Epithelial cell of esophagus (primary cell): ENCODE results near the gene UBE2L3.

ENCODE experiments used
- DNase-seq: peaks from one replicate; pipeline ENCODE4 v3.0.0; 2010; ENCODE audit warnings: low read depth
- H3K4me3 ChIP-seq: 2 replicates; pipeline ENCODE4 v1.5.1; 2011; ENCODE audit warnings: mild to moderate bottlenecking, low read length, control low read depth
- CTCF ChIP-seq: IDR thresholded peaks from 2 replicates; pipeline ENCODE4 v1.5.1; 2011; ENCODE audit warnings: low read depth, mild to moderate bottlenecking, low read length, control low read depth, inconsistent platforms; ENCODE audit not compliant: insufficient read depth; ENCODE audit errors: missing control alignments

Gene UBE2L3

GRCh38 chr22:21652547-21653545, 85.3 kb downstream of the UBE2L3 start:
- H3K4me3 ChIP-seq = peak overlapping the region; percentile 67
- TF ChIP-seq CTCF = no peak

GRCh38 chr22:21657020-21657359, 89.5 kb downstream of the UBE2L3 start:
- no peak for TF ChIP-seq CTCF
- H3K4me3 ChIP-seq = peak overlapping the region; percentile 13
- no peak for DNase-seq

More at GRCh38 chr22:21652547-21653545, 85.3 kb downstream of the UBE2L3 start:
- DNase-seq = no peak

GRCh38 chr22:21657360-21658032, 90.0 kb downstream of the UBE2L3 start:
- TF ChIP-seq CTCF = no peak
- peak overlapping the region; percentile 40 for H3K4me3 ChIP-seq
- DNase-seq = peak; percentile 55

GRCh38 chr22:21659864-21660525, 92.5 kb downstream of the UBE2L3 start:
- no peak overlapping the region for H3K4me3 ChIP-seq
- no peak for DNase-seq
- no peak for TF ChIP-seq CTCF

- no peak for TF ChIP-seq CTCF
- no peak for DNase-seq
Measured at GRCh38 chr22:21660904-21661303, 93.4 kb downstream of the UBE2L3 start.

GRCh38 chr22:21661991-21662390, 94.5 kb downstream of the UBE2L3 start:
- no peak for TF ChIP-seq CTCF
- no peak overlapping the region for H3K4me3 ChIP-seq
- no peak for DNase-seq

More at GRCh38 chr22:21660904-21661303, 93.4 kb downstream of the UBE2L3 start:
- no peak overlapping the region for H3K4me3 ChIP-seq
